ENCODE data around the gene DOK7. TPM values are rescaled to one million over a fixed set of nuclear protein-coding genes. Genes with fewer than 3 reads are reported as not detected.

Gene DOK7
- polyA plus RNA-seq, 4 donors = 0.42 to 3.3 (median 1.3) TPM

GRCh38 chr4:3461515-3462291, 1.4 kb upstream of the DOK7 start:
- no peak for DNase-seq (ENCODE audit: low read depth in 4 of 4, low spot score in 3 of 4)

- DNase-seq (ENCODE audit: low read depth in 4 of 4, low spot score in 3 of 4) = no peak
Measured at GRCh38 chr4:3462321-3462789, 751 bp upstream of the DOK7 start.

- no peak for DNase-seq (ENCODE audit: low read depth in 4 of 4, low spot score in 3 of 4)
Measured at GRCh38 chr4:3463556-3464348, 646 bp downstream of the DOK7 start.

- DNase-seq (ENCODE audit: low read depth in 4 of 4, low spot score in 3 of 4) = no peak
Measured at GRCh38 chr4:3464349-3464905, 1.3 kb downstream of the DOK7 start.

- DNase-seq (ENCODE audit: low read depth in 4 of 4, low spot score in 3 of 4) = no peak
Measured at GRCh38 chr4:3464911-3465697, 2.0 kb downstream of the DOK7 start.

- DNase-seq (ENCODE audit: low read depth in 4 of 4, low spot score in 3 of 4) = no peak
Measured at GRCh38 chr4:3465698-3466671, 2.9 kb downstream of the DOK7 start.

- DNase-seq (ENCODE audit: low read depth in 4 of 4, low spot score in 3 of 4) = no peak
Measured at GRCh38 chr4:3466691-3467600, 3.8 kb downstream of the DOK7 start.

GRCh38 chr4:3467601-3468031, 4.5 kb downstream of the DOK7 start:
- no peak for DNase-seq (ENCODE audit: low read depth in 4 of 4, low spot score in 3 of 4)

GRCh38 chr4:3468154-3468553, 5.0 kb downstream of the DOK7 start:
- no peak for DNase-seq (ENCODE audit: low read depth in 4 of 4, low spot score in 3 of 4)

GRCh38 chr4:3468804-3469203, 5.7 kb downstream of the DOK7 start:
- DNase-seq (ENCODE audit: low read depth in 4 of 4, low spot score in 3 of 4) = no peak

- DNase-seq (ENCODE audit: low read depth in 4 of 4, low spot score in 3 of 4) = no peak
Measured at GRCh38 chr4:3469386-3470243, 6.5 kb downstream of the DOK7 start.

- DNase-seq (ENCODE audit: low read depth in 4 of 4, low spot score in 3 of 4) = no peak
Measured at GRCh38 chr4:3470244-3471097, 7.4 kb downstream of the DOK7 start.

- DNase-seq (ENCODE audit: low read depth in 4 of 4, low spot score in 3 of 4) = no peak
Measured at GRCh38 chr4:3471098-3471760, 8.1 kb downstream of the DOK7 start.

- DNase-seq (ENCODE audit: low read depth in 4 of 4, low spot score in 3 of 4) = no peak
Measured at GRCh38 chr4:3471886-3472285, 8.8 kb downstream of the DOK7 start.

- no peak for DNase-seq (ENCODE audit: low read depth in 4 of 4, low spot score in 3 of 4)
Measured at GRCh38 chr4:3472411-3473141, 9.5 kb downstream of the DOK7 start.
